H1 (cell line): ENCODE measurements around the gene CMC1. TPM values are rescaled to one million over a fixed set of nuclear protein-coding genes. Genes with fewer than 3 reads are reported as not detected.

Experiments used
- EGR1 ChIP-seq: IDR thresholded peaks from 2 replicates; pipeline ENCODE4 v1.6.1; 2011; ENCODE audit warnings: low read depth, low read length, borderline replicate concordance
- KDM1A ChIP-seq: fragments of 200-600, 300-600 bp; sonication (generic); IDR thresholded peaks from 2 replicates; pipeline ENCODE4 v1.7.1; 2016; ENCODE audit warnings: mild to moderate bottlenecking, low read length, borderline replicate concordance
- POU5F1 ChIP-seq: IDR thresholded peaks from 2 replicates; pipeline ENCODE4 v1.6.1; 2011; ENCODE audit warnings: low read depth, mild to moderate bottlenecking, low read length, moderate library complexity
- SIX5 ChIP-seq: IDR thresholded peaks from 2 replicates; pipeline ENCODE4 v1.6.1; 2011; ENCODE audit warnings: mild to moderate bottlenecking, low read depth, low read length
- SRF ChIP-seq: IDR thresholded peaks from 2 replicates; pipeline ENCODE4 v1.6.1; 2011; ENCODE audit warnings: mild to moderate bottlenecking, low read depth, low read length, moderate library complexity
- TBP ChIP-seq: IDR thresholded peaks from 2 replicates; pipeline ENCODE4 v1.6.1; 2011; ENCODE audit warnings: low read depth, low read length, improper control_type of control experiment
- TEAD4 ChIP-seq: IDR thresholded peaks from 2 replicates; pipeline ENCODE4 v1.6.1; 2012; ENCODE audit warnings: low read depth, low read length, inconsistent platforms, mixed read lengths
- YY1 ChIP-seq: IDR thresholded peaks from 2 replicates; pipeline ENCODE4 v1.6.1; 2011; ENCODE audit warnings: low read depth, mild to moderate bottlenecking, low read length
- polyA plus RNA-seq, 7 experiments: library from polyadenylated mRNA; depleted of rRNA in 3 of 7; stranded (reverse) in 5 of 7; unstranded in 2 of 7; fragments of >200 nt in 5 of 7; fragments of 200-250 nt in 2 of 7; gene quantifications; 1 replicate in 5 of 7; 2 replicates in 1 of 7; 4 replicates in 1 of 7; pipeline versions ENCODE4 v1.2.1 to v1.2.3, GENCODE V29; 2011 to 2013; ENCODE audit warnings: missing spikeins in 2 of 7, mixed read lengths in 2 of 7
- total RNA-seq: library from RNA; stranded (reverse); fragmentation: NEBNext Ultra II Directional; extraction: Animal tissue kit (Norgen Biotek cat#: 25700); gene quantifications from 2 replicates; pipeline ENCODE4 v1.2.1, GENCODE V29; 2021
- TF ChIP-seq, protein P1 (sequence below): IDR thresholded peaks from 2 replicates; pipeline ENCODE4 v1.6.1; 2011; ENCODE audit warnings: low read length, improper control_type of control experiment

The CMC1 gene
- total and polyA plus RNA-seq, 2 of the 8 experiments (the other 6 are each of a cell fraction or from before 2014, with no cell fraction given): 11.4 to 19.4 TPM

- no peak for TF ChIP-seq EGR1
- TF ChIP-seq YY1: no peak
- TF ChIP-seq POU5F1: no peak
- TF ChIP-seq, protein P1, sequence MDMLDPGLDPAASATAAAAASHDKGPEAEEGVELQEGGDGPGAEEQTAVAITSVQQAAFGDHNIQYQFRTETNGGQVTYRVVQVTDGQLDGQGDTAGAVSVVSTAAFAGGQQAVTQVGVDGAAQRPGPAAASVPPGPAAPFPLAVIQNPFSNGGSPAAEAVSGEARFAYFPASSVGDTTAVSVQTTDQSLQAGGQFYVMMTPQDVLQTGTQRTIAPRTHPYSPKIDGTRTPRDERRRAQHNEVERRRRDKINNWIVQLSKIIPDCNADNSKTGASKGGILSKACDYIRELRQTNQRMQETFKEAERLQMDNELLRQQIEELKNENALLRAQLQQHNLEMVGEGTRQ: no peak
- no peak for TF ChIP-seq SIX5
- no peak for TF ChIP-seq KDM1A
- no peak for TF ChIP-seq TBP
- TF ChIP-seq TEAD4: no peak
- no peak for TF ChIP-seq SRF
Observed at GRCh38 chr3:28292622-28293021, 51.2 kb downstream of the CMC1 start (continued).
